Measurements from ENCODE around the gene MLLT3.
A peak's percentile ranks its signal among the peaks of the same experiment; 100 is the strongest.

MLLT3 gene

GRCh38 chr9:20508242-20508641, 114.1 kb downstream of the MLLT3 start:
- DNase-seq, result peak; percentile 70

- DNase-seq, result peak; percentile 67
Observed at GRCh38 chr9:20507431-20507830, 114.9 kb downstream of the MLLT3 start.

- DNase-seq, result no peak
Observed at GRCh38 chr9:20506099-20506900, 116.0 kb downstream of the MLLT3 start.

GRCh38 chr9:20505574-20505973, 116.7 kb downstream of the MLLT3 start:
- no peak for DNase-seq

GRCh38 chr9:20504930-20505329, 117.4 kb downstream of the MLLT3 start:
- no peak for DNase-seq

- DNase-seq, result no peak
Observed at GRCh38 chr9:20500101-20500500, 122.2 kb downstream of the MLLT3 start.

GRCh38 chr9:20499013-20499412, 123.3 kb downstream of the MLLT3 start:
- no peak for DNase-seq

- DNase-seq, result no peak
Observed at GRCh38 chr9:20496328-20496727, 126.0 kb downstream of the MLLT3 start.

GRCh38 chr9:20495098-20495497, 127.2 kb downstream of the MLLT3 start:
- DNase-seq, result no peak

- no peak for DNase-seq
Observed at GRCh38 chr9:20494035-20494434, 128.3 kb downstream of the MLLT3 start.

- no peak for DNase-seq
Observed at GRCh38 chr9:20492772-20493171, 129.5 kb downstream of the MLLT3 start.

GRCh38 chr9:20491612-20492011, 130.7 kb downstream of the MLLT3 start:
- DNase-seq, result no peak

- DNase-seq, result no peak
Observed at GRCh38 chr9:20490246-20490834, 132.0 kb downstream of the MLLT3 start.

GRCh38 chr9:20488691-20489090, 133.6 kb downstream of the MLLT3 start:
- DNase-seq, result no peak

- DNase-seq, result no peak
Observed at GRCh38 chr9:20486552-20486951, 135.7 kb downstream of the MLLT3 start.

GRCh38 chr9:20481437-20481836, 140.9 kb downstream of the MLLT3 start:
- DNase-seq, result no peak

GRCh38 chr9:20480249-20480648, 142.1 kb downstream of the MLLT3 start:
- DNase-seq, result no peak

- peak; percentile 29 for DNase-seq
Observed at GRCh38 chr9:20479419-20480155, 142.7 kb downstream of the MLLT3 start.

GRCh38 chr9:20478786-20479185, 143.5 kb downstream of the MLLT3 start:
- DNase-seq, result no peak

GRCh38 chr9:20477940-20478620, 144.2 kb downstream of the MLLT3 start:
- no peak for DNase-seq

GRCh38 chr9:20476912-20477521, 145.3 kb downstream of the MLLT3 start:
- no peak for DNase-seq

- no peak for DNase-seq
Observed at GRCh38 chr9:20474496-20474895, 147.8 kb downstream of the MLLT3 start.

- DNase-seq, result no peak
Observed at GRCh38 chr9:20473515-20474013, 148.7 kb downstream of the MLLT3 start.
